ENCODE measurements around the gene COL5A1. TPM values are rescaled to one million over a fixed set of nuclear protein-coding genes. Genes with fewer than 3 reads are reported as not detected.
A peak's percentile ranks its signal among the peaks of the same experiment; 100 is the strongest.

The COL5A1 gene
- total RNA-seq, 1 donor from 2014 or later, result 42.6 TPM

DNA sequence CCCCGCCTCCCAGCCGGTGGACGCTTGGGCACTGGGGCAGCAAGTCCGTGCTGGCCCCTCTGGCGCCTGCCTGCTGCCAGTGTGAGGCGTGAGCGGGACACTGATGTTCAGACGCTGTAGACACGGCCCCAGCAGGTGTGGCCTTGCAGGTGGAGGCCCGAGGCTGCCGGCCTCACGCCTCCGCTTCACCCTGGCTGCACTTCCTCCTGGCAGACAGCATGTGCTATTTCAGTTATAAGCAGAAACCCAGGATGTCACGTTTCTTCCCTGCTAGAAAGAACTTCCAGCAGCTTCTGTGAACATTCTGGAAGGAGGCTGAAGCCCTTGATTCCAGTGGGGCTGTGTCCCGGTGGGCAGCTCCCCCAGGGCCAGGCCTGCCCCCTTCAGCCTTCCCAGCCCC, 124.2 kb downstream of the COL5A1 start:
- no peak for DNase-seq (ENCODE audit: low spot score)

DNA sequence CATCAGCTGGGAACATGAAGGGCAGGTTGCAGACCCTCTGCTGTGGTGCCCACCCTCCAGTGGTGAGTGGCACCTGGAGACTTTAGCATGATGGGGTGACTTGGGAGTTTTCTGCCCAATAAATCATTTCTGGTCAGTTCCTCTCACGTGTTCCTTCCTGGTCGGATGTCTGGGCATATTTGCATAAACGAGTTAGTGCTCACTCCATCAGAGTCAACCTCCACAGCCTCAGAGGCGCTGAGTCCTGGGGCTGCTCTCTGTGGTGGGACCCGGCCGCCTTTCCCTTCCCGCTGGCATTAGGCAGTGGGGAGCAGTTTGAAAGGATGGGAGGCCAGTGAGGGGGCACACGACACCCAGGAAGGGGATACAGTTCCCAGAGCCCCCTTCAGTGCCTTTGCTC, 125.0 kb downstream of the COL5A1 start:
- DNase-seq (ENCODE audit: low spot score), result no peak

DNA sequence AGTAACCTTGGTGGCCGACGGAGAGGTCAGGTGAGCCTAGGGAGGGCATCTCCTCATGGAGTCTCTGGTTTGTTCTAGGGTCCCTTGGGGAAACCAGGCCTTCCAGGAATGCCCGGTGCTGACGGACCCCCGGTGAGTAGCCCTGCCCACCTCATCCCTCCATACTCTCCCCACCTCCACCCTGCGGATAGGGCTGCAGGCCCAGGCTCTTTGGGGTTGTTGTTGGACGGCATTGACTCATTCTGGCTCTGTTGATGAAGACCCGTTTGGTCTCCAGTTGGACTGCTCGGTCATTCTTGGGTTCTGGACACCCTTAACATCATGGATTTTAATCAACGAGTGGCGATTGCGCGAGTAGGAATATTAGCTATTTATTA, 126.7 kb downstream of the COL5A1 start:
- DNase-seq (ENCODE audit: low spot score), result no peak

DNA sequence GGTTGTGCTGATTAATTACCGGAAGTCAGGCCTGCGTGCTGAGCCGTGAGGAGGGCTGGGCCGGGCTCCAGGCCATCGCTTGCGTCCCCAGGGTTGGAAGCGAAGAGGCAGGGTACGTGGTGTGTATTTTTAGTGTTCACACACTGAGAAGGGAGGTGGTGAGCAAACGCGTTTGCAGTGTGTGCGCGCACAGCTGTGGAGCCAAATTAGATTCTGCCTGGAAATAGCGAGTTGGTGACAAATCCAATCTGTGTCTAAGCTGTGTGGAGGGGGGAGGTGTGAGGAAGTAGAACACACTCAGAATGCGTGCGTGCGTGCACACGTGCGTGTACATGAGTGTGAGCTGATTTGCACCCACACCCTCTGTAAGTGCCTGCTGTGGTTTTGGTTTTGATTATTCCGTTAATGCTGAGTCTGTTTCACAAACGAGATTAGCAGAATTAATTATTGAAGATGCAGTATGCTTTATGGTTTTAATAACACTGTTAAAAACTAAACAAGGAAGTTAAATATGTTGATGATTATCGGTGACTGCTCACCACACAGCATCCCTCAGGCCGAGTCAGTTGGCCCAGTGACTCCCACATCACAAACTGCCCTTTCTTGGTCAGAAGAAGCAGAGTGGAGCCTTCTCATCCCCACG, 127.2 kb downstream of the COL5A1 start:
- DNase-seq (ENCODE audit: low spot score), result no peak

DNA sequence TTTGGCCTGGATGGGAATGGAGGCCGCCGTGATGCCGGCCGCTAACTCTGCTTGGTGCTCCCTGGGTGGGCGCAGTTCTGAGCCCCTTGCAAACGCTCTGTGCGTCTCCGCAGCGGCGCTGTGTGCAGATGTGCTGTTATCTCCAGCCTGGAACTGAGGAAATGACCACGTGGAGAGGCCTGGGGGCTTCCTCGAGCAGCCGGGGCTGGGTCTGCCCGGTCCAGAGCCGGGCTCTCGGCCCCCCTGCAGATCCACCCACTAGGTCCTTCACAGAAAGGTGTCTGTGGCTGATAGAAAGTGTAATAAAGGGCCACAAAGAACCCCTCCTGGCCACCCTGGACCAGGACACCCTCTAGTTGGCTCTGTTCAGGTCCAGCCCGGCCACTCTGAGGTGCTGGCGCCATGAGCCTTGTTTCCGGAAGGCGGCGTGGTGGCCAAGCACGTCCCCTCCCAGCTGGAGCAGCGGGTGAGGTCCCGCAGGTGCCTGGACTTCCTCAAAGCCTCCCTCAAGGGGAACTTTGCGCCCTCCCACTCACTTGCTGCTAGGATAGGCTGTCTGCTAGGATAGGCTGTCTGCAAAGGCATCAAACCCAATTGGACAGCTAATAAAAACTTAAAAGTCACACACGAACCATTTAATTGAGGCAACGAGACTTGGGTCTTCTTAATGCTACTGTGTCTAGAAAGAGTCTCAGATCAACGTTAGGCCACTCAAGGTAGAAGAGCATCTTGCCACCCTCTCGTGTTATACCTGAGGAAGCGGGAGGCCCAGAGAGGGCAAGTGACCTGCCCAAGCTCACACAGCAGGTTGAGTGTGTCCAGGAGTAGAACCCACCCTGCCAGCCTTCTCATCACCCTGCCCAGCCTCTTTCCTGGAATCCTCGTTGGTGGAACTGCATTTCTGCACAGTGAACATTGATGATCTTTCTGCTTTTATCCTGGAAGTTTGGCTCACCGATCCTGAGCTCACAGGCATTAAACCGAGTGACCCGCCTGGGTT, 129.7 kb downstream of the COL5A1 start:
- DNase-seq (ENCODE audit: low spot score), result no peak

DNA sequence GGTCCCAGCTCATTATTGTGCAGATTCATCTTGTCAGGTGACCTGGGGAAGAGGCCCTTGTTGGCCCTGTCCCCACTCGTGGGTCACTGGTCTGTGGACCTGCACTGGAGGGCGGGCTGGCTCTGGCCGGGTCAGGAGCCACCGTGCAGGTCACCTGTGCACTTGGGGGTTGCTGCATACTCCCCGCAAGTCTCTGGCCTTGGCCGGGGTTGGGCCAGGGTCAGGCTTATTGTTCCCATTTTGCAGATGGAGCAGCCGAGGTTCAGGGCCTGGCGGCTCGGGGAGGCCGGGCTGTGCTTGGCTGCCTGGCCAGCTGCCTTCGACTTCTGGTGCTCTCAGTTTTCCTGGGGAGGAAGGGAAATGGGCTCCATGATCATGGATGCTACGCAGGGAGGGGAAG, 130.7 kb downstream of the COL5A1 start:
- no peak for DNase-seq (ENCODE audit: low spot score)

DNA sequence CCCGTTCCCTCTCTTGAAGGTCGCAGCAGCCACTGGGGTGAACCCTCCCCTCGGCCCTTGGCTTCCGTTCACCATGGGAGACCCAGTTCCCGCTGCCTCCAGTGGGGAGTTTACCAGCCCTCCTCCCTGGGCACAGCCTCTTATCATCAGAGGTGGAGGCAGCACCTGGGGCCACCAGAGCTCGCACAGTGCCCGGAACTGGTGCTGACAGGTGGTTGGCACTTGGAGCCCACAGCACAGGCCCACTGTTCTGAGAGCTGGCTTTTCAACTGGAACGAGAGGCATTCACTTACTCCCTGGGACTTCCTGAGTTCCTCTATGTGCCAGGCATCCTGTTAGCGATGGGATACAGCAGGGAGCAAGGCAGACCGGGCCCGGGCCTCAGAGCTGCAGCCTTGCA, 132.2 kb downstream of the COL5A1 start:
- no peak for DNase-seq (ENCODE audit: low spot score)

DNA sequence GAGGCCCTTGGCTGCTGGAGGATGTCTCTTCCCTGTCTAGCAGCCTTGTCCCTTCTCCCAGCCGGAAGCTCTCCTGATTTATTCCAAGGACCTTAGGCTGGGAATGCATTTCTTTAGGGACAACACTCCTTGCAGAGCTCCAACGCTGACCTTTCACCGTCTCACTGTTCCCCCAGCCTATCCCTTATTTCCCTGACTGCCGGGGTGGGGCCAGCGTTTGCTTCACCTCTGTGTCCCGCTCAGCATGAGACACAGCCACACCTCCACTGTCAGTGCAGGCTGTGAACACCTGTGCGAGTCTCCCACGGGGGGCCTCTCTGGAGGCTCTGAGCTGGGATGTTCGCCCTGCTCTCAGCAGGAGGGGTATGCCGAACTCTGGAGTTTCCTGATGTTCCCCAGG, 132.8 kb downstream of the COL5A1 start:
- no peak for DNase-seq (ENCODE audit: low spot score)

DNA sequence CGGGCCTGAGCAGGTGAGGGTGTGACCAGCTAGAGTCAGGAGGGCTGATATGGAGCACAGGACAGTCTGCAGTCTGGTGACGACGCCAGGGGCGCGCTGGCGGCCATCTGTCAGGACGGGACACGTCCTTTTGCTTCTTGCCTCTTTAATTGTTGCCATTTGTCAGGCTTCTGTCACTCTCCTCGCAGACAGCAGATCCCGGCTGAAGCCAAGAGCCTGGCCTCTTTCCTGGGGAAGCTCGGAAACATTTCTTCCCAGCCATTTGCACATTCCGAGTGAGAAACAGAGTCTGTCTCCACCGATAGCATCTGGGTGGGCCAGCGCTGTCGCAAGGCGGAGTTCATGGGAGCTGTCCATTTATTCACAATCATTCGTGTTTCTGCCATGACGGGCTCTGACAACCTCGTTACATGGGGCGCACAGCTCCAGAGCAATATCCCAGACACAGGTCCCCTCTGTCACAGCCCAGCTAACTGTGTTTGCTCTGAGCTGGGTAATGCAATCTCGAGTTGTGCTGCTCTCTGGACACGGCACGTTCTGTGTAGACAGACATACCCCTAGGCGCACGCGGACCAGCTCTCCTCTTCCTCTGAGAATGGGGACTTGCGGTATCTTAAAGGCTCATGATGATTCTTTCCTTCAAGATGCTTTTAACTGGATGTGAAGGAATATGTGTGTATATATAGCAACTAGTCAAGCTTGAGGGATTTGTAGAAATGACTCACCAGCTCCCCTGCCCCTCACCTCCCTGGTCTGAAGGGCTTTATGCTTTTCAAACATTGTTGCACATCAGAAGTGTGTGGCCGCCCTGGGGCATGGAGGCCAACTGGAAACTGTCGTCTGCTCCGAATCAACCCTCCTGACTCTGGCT, 133.7 kb downstream of the COL5A1 start:
- no peak for DNase-seq (ENCODE audit: low spot score)

DNA sequence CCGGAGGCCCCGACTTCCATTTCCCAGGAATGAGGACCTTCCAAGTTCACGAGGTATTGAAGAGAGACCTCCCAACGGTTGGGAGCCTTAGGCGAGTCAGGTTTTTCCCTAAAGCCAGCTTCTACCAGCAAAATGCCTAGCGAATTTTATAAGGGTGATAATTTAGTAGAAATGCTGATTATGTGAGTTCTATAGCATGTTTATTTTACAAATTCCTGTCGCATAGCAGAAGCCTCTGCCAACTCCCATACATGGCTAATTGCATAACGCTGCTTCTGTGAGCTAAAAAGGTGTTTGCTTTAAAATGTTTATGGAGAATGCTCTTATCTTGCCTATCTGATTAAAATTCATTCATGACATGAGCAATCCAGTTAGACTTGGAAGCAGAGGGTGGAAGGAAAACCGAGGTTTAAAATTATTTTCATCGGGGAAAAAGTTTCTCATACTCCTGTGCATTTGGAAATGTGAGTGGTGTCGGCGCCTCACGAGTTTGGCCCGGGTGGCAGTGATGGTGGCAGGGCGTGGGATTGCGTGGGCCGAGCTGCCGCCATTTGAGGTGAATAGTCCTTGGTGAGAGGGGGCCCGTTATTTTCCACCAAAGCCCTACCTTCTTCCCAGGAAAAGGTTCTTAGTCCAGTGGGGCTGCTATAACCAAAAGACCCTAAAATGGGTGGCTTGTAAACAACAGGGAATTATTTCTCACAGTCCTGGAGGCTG, 134.6 kb downstream of the COL5A1 start:
- no peak for DNase-seq (ENCODE audit: low spot score)

DNA sequence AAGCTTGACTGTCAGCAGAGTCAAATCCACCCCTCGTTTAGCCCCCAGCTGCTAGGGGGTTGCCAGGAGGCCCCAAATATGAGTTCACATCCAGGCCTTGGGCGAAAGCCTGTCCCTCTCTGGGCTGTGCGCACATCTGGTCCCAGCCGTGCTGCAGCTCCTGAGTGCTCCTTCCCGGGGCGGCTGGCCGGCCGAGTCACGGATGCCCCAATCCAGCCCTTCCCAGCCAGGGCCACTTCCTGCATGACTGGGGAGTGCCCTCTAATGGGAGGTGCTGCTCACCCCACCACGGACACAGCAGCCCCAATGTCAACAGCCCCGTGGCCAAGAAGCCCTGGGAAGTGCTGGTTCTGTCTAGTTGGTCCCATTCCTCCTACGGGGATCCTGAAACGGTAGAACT, 135.6 kb downstream of the COL5A1 start:
- no peak for DNase-seq (ENCODE audit: low spot score)

DNA sequence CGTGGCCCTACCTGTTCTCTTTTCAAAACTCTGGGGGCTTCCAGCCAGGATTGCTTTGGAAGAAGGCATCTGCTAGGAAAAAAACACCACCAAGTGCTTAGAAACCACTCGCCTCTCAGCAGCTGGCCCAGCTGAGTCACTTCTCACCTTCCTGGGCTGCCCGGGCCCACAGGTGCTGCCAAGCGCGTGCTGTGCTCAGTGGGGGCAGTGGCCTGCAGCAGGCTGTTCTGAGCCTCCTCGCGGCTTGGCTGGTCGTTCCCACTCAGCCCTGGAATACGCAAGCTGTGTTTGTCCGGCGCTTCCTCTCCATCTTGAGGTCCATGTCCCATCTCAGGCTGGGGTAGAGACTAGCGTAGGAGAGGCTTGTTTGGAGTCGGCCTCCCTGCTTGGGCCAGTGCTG, 136.6 kb downstream of the COL5A1 start:
- no peak for DNase-seq (ENCODE audit: low spot score)

DNA sequence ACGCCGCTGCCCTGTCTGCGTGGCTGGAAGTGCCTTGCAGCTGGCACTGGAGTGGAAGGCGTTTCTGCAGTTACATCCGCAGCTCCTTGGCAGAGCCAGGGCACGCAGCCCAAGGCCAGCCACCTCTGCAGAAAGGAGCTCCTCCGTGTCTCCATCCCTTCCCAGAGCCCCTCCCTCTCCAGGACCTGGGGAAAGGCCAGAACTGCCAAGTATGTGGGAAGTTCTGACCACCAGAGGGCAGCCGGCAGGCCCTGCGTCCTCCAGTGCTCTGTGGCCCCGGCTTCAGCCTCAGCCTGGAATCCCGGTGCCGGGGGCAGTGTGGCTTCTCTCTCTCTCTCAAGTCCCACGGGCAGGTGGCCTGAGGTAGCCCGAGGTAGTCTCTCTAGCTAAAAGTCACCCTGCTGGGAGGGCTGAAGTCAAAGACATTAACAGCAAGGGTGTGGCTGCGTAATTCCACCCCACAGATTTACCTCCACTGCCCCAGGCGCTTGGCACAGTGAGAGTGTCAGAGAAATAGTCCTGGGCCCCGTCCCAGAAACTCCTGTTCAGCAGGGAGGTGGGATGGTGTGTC, 137.3 kb downstream of the COL5A1 start:
- peak; percentile 53 for DNase-seq (ENCODE audit: low spot score)

DNA sequence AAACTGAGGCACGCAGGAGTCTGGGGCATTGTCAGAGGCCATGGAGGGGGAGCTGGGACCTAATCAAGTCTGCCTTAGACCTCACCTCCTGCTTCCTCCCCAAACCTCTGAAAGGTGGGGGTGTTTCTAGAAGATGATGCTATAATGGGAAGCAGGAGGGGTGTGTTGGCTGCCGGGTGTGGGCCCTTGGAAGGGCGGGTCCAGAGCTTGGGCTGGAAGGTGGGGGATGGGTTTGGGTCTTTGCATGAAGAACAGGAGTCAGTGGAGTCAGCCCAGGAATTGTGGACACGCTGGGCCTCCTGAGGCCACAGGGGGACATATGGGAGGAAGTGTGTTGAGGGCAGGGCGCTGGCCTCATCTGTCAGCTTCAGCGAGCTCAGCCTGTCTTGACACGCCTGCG, 138.0 kb downstream of the COL5A1 start:
- no peak for DNase-seq (ENCODE audit: low spot score)

DNA sequence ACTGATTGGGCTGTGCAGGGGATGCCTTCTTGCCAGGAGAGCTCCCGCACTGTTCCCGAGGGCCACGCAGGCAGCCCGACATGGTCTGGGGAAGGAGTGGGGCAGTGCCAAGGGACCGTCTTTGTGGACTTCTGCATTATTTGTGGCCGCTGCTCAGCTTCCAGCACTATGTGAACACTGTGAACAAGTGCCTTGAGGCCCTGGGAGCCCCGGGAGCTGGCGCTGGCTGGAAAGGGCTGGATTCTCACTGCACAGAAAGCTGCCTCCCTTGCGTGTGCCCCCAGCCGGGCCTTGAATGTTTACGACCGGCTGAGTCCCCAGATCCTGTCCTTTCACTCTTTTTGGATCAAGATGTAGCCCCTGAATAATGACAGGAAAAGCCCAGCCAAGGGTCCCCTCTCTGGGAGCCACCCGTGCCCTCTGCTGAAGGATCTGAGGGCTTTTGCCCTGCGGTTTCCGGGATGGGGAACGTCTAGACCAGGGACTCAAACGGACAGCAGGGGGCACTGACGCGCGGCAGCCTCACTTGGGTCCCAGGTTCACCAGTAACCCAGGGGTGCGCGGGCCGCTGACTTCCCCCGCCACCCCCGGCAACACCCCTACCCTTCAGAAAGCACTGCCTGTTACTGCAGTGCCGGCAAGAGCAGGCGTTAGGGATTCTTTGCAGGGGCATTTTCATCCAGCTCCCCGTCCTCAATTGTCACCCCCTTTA, 140.1 kb downstream of the COL5A1 start:
- no peak for DNase-seq (ENCODE audit: low spot score)

DNA sequence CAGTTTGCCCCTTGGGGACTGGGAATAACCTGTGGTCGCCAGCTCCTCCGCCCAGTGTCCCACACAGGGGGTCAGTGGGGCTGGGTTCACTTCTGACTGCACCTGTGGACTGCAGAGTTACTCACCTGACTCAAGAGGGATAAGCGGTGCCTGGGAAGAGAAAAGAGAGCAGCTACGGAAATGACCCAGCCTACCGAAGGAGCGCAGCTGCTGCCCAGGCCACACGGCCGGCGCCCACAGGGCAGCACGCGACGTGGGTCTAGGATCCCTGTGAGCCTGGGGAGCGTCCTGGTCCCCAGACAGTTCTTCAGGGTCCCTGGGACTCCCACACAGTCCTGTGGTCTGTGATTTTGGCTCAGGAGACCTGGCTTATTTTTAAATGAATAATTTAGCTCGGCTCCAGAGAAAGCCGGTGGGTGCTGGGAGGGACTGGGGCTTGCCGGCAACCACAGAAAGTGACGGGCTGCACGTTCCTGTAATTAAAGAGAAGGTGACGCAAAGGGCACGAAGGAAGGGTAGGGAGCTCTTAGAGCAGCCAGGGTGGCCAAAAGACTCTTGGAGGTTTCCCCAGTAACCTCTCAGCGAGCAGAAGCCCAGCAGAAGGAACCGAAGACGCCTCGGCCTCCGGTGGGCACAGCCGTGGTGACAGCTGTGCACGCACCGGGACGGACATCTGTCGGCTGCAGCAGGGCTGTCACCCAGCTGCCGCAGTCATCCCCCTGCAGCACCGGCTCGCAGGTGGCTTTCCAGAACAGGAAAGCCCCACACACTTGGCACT, 141.5 kb downstream of the COL5A1 start:
- no peak for DNase-seq (ENCODE audit: low spot score)

DNA sequence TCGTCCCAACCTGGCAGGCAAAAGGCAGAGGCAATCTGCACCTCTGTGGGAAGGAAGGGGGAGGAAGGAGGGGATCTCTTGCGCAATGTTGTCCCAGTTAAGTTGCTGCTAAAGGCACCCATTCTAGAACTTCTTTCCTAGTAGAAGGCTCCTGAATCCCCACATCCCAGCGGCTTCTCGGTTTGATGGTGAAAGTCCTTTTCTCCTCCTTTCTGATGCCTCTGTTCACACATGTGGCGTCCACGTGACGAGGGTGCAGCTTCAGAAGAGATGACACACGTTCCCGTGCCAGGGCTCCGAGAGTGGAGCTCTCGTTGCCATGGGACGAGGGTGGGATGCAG, 142.1 kb downstream of the COL5A1 start:
- DNase-seq (ENCODE audit: low spot score), result no peak

DNA sequence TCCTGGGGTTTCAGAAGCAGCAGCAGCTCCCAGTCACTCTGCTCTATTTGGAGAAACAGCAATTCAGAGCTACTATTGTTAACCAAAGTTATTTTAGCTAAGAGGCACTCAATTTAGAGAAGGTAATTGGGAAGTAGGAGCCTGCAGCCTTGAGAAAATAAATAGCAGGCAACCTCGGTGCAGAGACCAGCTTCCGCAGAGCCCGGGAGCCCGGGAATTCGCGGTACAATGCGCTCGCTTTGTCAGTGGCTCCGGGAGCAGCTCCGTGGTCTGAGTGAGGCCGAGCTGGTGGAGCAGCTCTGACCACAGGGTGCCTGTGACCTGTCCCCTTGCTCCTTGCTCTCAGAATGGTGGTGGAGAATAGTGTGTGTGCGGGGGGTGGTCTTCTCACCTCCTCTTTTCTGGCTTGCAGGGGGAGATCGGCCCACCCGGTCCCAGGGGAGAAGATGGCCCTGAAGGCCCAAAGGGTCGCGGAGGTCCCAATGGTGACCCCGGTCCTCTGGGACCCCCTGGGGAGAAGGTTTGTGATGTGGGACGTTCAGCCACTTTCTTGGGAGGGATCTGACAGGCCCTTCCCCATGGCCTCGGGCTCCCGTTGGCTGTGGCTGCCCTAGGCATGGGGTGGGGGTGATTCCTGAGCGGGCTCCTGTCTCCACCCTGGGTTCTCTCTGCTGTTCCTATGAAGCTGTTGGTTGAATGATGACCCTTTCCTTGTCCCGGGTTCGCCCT, 143.1 kb downstream of the COL5A1 start:
- no peak for DNase-seq (ENCODE audit: low spot score)

Data from mucosa of gallbladder (tissue), 1 donor.